Cardiac muscle cell (in vitro differentiated cells and primary cell): ENCODE measurements around the gene SEC11A. TPM values are rescaled to one million over a fixed set of nuclear protein-coding genes. Genes with fewer than 3 reads are reported as not detected.
"Not testable (repeated sequence)": the region's sequence is repeated elsewhere in the genome, so short reads cannot be mapped to it uniquely, and the experiment has no call there.

Source experiments
- DNase-seq, 2 donors: peaks; one replicate each; pipeline versions ENCODE4 v3.0.0 to v3.0.0-alpha.2; 2010 to 2017; ENCODE audit warnings: low read depth in 1 of 2, low spot score in 1 of 2
- H3K27ac ChIP-seq: fragments of 200-600 bp; sonication (generic); 2 replicates; pipeline ENCODE4 v1.5.1; 2016
- H3K27me3 ChIP-seq: fragments of 200-600 bp; sonication (generic); 2 replicates; pipeline ENCODE4 v1.6.0; 2016; ENCODE audit warnings: control low read depth
- H3K36me3 ChIP-seq: fragments of 200-600 bp; sonication (generic); 2 replicates; pipeline ENCODE4 v1.5.1; 2016; ENCODE audit warnings: control low read depth
- H3K4me1 ChIP-seq: fragments of 200-600 bp; sonication (generic); 2 replicates; pipeline ENCODE4 v1.8.1; 2017; ENCODE audit warnings: low read depth, mild to moderate bottlenecking, mixed run types
- H3K4me3 ChIP-seq: fragments of 200-600 bp; sonication (generic); 2 replicates; pipeline ENCODE4 v1.5.1; 2016; ENCODE audit warnings: mild to moderate bottlenecking
- H3K9me3 ChIP-seq: fragments of 200-600 bp; sonication (generic); 2 replicates; pipeline ENCODE4 v1.5.1; 2017; ENCODE audit warnings: low read depth, mild to moderate bottlenecking, control low read depth
- CTCF ChIP-seq: IDR thresholded peaks from 2 replicates; pipeline ENCODE4 v1.5.1; 2012; ENCODE audit warnings: low read depth, mild to moderate bottlenecking, low read length
- polyA plus RNA-seq: library from polyadenylated mRNA; unstranded; fragments of >200 nt; fragmentation: Nextera tagmentation; extraction: Ambion mirVana; gene quantifications from 2 replicates; pipeline ENCODE4 v1.2.1, GENCODE V29; 2016
- total RNA-seq: library from RNA; depleted of rRNA; stranded (reverse); fragments of >200 nt; gene quantifications from 2 replicates; pipeline ENCODE4 v1.2.3, GENCODE V29; 2016

SEC11A gene
- total and polyA plus RNA-seq, 2 experiments from 2014 or later: 117 to 137 TPM

DNA sequence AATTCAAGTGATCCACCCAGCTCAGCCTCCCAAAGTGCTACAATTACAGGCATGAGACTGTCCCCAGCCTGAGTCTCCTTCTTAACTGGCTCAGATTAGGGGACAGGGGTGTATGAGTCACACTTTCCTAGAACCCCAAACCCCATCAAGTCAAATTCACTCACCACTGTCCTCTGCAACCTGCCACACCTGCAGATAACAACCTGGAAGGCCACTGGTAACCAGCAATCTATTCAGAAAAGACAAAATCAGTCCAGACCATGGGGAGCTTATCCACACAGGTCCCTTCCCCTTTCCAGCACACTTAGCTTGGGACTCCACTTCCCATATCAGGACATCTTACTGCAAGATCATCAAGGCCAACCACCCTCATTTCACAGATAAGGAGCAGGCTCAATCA is 68.2 kb downstream of the SEC11A start:
- Histone ChIP-seq H3K9me3 (no peaks in the 10 kb centered on the region), H3K4me3 (no peak overlapping the region), H3K4me1 (peaks cover 8% of the 10 kb centered on the region), H3K27me3 (no peaks in the 10 kb centered on the region), H3K36me3 (peaks cover 59% of the 10 kb centered on the region), H3K27ac (no peak overlapping the region)
- TF ChIP-seq CTCF: no peak
- DNase-seq: no peak

GRCh38 chr15:84645997-84646396 is 69.9 kb downstream of the SEC11A start:
- H3K36me3 ChIP-seq: peaks cover 75% of the 10 kb centered on the region

GRCh38 chr15:84645496-84645895 is 70.4 kb downstream of the SEC11A start:
- H3K36me3 ChIP-seq: peaks cover 76% of the 10 kb centered on the region

More at GRCh38 chr15:84645997-84646396, 69.9 kb downstream of the SEC11A start:
- no peaks in the 10 kb centered on the region for H3K9me3 ChIP-seq
- TF ChIP-seq CTCF: no peak
- H3K4me1 ChIP-seq: no peaks in the 10 kb centered on the region
- DNase-seq: no peak
- H3K27me3 ChIP-seq: no peaks in the 10 kb centered on the region
- peak overlapping the region; percentile 69 for H3K27ac ChIP-seq
- H3K4me3 ChIP-seq: no peak overlapping the region

DNA sequence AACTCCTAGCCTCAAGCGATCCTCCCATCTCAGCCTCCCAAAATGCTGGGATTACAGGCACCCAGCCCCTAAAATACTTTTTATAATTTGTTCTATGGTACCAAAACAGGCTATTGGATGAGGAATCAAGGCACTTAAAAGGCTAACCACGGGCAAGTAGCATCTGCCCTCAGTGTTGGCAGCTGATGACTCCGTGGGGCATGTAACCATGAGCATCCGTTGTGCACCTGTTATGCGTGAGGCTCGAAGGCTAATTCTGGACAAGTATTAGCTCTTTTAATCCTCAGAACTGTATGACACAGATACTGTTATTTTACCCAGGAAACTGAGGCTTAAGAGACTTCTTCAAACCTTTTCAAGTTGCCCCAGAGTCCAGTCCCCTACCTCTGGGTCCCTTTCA is 72.1 kb downstream of the SEC11A start:
- Histone ChIP-seq H3K36me3 (peaks cover 79% of the 10 kb centered on the region), H3K27ac (no peak overlapping the region), H3K27me3 (no peaks in the 10 kb centered on the region), H3K9me3 (no peaks in the 10 kb centered on the region), H3K4me1 (no peaks in the 10 kb centered on the region), H3K4me3 (no peak overlapping the region)
- DNase-seq: no peak
- no peak for TF ChIP-seq CTCF

More at GRCh38 chr15:84645496-84645895, 70.4 kb downstream of the SEC11A start:
- Histone ChIP-seq H3K27me3 (no peaks in the 10 kb centered on the region), H3K9me3 (no peaks in the 10 kb centered on the region), H3K4me3 (no peak overlapping the region), H3K27ac (peak overlapping the region; percentile 69), H3K4me1 (no peaks in the 10 kb centered on the region)
- TF ChIP-seq CTCF: no peak
- DNase-seq: no peak

- H3K27me3 ChIP-seq, H3K9me3 ChIP-seq, H3K27ac ChIP-seq, H3K4me3 ChIP-seq, H3K4me1 ChIP-seq, DNase-seq: not testable (repeated sequence)
- peaks cover 71% of the 10 kb centered on the region for H3K36me3 ChIP-seq
These were observed 73.3 kb downstream of the SEC11A start for GRCh38 chr15:84642640-84643039.

- H3K4me3 ChIP-seq, DNase-seq, H3K4me1 ChIP-seq, H3K27me3 ChIP-seq, H3K9me3 ChIP-seq, H3K27ac ChIP-seq: not testable (repeated sequence)
- peaks cover 65% of the 10 kb centered on the region for H3K36me3 ChIP-seq
These were observed 74.1 kb downstream of the SEC11A start for GRCh38 chr15:84641871-84642270.

DNA sequence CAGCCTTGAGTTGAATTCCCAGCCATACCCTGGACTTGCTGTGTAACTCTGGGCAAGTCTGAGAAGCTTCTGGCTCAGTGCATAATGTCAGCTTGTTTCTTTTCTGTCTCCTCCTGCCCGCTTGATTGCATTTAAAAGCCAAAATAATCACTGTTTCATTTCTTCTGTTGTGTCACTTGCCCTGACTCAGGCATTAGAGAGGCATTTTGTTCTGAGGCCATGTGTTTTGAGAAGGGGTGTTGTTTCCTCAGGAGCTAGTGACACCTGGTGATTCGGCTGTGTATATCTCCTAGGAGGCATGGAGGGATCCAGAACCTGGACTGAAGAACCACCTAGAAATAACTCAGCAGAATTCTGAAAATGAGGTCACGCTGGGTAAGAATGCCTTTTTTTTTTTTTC is 77.8 kb downstream of the SEC11A start:
- H3K4me3 ChIP-seq: no peak overlapping the region
- H3K9me3 ChIP-seq: no peaks in the 10 kb centered on the region
- peaks cover 16% of the 10 kb centered on the region for H3K4me1 ChIP-seq
- no peaks in the 10 kb centered on the region for H3K27me3 ChIP-seq
- H3K27ac ChIP-seq: no peak overlapping the region
- no peak for DNase-seq
- peaks cover 50% of the 10 kb centered on the region for H3K36me3 ChIP-seq
- TF ChIP-seq CTCF: no peak
